OCI-M2 (cell line): ENCODE data around the gene CCDC32.

Experiments
- DNase-seq: peaks from one replicate; lab custom pipeline; 2025; ENCODE audit not compliant: unreplicated experiment; lab: John Stamatoyannopoulos, UW

Gene CCDC32

DNA sequence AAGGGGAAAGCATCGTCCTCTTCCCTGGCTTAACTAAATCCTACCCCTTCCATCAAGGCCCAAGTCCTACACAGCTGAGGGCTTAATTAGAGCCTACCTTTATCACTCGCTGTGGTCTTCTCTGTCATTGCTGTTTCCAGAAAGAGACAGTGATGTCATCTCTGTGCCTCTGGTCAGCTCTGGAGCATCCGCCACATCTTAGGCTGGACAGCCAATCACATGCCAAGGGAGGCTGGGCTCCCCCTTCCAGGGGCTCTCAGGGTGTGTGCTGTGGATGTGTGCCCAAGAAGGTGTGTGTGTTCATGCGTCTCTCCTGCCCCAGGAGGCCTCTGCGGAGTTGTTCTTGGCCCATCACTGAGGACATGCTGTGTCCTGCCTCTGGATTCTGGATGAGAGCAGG is 51.2 kb downstream of the CCDC32 start:
- no peak for DNase-seq

DNA sequence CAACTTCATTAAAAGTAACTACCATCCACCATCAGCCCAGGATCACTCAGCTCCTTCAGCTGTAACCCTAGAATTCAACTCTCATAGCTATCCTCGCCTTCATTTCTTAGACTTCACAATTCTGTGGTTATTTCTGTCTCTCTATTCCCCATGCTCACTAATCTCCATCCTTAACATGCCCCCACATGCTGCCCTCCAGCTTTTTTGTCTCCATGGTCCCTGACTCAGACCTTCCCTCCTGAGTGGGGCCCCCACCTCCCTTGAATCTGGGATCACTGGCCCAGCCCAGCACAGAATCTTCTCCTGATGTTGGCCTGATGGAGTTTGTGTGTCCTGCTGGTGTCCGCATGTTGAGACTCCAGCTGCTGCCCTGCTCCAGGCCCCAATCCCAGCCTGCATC is 52.4 kb downstream of the CCDC32 start:
- no peak for DNase-seq

DNA sequence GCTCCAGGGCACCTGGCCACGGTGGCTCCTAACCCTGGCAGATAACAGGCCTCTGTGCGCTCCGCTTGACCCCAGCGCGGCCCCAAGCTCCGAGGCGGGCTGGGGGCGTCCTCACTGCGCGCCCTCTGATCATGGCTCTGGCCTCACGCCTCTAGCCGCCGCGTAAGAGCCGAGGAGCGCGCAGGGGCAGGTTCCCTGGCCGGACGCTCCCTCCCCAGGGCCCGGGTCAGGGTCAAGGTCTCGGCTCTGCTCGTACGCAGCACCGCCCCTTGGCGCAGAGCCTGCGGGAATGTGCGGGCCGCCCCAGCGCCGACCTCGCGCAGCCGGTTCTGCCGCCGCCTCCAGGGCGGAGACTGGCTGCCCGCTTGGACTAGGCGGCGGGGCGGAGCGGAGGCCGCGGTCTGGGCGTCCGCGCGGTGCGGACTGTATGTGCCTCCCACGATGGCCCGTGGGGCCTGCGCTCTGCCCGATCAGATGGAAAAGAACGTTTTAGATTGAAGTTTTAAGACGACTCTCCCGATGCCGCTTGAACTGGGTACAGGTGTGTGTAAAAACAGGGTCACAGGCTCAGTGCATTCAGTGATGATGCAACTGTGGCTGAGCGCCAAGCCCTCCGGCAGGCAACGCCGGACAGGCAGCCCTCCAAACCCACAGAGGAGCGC is 53.2 kb downstream of the CCDC32 start:
- DNase-seq: no peak

DNA sequence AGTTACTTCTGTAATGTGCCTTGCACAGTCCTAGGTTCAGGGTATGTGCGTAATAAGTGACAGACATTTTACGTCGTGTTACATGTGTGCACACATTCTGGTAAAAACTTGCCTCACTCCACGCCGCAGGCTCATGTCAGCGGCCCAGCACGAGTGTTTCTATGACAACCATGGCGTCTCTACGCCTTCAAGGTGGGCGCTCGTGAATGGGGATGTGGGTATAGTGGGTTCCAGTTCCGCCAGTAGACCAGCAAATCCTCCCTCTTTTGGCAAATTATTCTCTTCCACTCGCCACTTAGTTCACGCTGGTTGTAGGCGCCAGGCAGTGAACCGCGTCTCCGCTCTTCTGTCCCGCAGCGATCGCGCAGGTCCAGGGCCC is 53.8 kb downstream of the CCDC32 start:
- no peak for DNase-seq

DNA sequence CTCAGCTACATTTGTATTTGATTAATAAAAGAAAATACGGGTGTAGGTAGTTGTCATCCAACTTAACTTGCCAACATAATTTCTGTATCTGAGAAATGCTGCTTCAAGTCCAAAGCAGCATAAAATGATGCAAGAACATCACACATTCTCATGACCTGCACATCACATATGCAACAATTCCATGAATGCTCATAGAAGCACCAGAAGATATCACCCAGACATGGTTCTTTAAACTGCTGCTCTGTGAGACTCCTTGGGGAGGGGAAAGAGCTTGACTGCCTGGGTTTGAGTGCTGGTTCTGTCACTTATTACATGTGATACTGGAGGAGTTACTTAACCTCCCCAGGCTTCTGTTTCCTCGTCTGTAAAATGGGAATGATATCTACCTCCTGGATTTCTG is 54.6 kb downstream of the CCDC32 start:
- no peak for DNase-seq

DNA sequence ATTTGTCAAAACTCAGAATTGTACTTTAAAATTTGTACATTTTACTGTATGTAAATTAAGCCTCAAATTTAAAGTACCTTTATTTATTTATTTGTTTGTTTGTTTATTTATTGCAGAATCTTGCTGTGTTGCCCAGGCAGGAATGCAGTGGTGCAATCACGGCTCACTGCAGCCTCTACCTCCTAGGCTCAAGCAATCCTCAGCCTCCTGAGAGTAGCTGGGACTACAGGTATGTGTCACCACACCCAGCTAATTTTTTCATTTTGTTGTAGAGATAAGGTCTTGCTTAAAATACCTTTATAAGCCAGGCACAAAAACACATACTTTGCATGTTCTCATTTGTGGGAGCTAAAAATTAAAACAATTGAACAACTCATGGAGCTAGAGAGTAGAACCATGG is 56.6 kb downstream of the CCDC32 start:
- no peak for DNase-seq

DNA sequence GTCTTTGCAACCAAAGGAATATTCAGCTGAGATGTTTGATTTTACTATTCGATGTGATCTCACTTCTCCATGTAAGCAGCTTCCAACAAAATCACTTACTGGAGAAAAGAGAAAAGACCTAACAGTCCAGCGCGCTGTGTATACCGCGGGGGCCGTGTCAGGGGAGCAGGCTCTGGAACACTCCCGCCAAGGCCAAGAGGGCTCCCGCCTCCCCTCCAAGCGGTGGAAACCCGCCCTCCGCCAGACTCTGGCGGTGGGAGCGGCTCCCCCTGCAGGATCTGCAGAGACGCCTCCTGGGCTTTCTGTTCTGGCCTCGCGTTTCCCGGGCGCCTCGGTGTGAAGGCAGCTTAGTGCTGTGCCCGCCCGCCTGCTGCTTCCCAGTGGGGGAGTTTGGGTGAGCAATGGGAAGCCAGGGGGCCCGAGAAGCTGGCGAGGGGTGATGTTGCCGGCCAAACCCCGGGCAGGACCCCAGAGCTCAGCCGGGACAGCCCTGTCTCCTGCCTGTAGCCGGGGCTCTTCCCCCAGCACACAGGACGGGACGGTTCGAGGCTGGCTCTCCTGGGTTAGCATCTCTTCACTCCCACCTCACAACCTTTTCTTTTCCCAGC is 57.8 kb downstream of the CCDC32 start:
- peak; percentile 40 for DNase-seq
